IPS DF 4.7 (cell line): Measurements from ENCODE around the gene DCUN1D3.

Source experiments
- DNase-seq: peaks from one replicate; pipeline ENCODE4 v3.0.0-alpha.2; 2013; ENCODE audit warnings: low spot score; ENCODE audit errors: extremely low read depth

DCUN1D3 gene

DNA sequence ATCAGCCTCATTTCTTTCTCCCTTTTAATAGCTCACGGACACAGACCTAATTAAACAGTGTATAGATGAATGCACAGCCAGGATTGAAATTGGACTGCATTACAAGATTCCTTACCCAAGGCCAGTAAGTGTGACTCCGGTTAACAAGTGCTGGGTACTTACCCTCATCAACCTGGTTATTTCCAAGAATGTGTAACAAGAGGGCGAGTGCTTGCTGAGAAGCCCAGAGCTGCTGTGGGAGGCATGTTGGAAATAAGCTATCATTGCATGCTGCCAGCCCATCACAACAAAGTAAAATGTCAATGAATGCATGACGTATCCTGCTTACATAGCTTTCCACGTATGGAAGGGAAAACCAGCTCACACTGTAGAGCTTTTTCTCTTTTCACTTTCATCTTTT, 19.9 kb upstream of the DCUN1D3 start:
- no peak for DNase-seq

GRCh38 chr16:20918486-20919239, 18.5 kb upstream of the DCUN1D3 start:
- no peak for DNase-seq

DNA sequence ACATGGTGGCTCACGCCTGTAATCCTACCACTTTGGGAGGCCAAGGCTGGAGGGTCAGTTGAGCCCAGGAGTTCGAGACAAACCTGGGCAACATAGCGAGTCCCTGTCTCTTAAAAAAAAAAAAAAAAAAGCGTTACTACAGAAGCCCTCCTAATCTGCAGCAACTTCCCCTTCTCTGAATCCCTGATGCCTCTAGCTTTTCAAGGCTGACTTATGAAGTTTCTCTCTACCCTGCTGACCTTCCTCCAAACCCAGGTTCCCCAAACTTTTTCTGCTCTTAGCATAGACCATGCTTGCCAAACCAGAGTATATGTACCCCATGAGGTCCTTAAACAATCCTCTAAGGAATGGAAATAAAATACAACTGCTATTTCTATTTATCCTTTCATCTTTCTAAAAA, 16.8 kb upstream of the DCUN1D3 start:
- no peak for DNase-seq

DNA sequence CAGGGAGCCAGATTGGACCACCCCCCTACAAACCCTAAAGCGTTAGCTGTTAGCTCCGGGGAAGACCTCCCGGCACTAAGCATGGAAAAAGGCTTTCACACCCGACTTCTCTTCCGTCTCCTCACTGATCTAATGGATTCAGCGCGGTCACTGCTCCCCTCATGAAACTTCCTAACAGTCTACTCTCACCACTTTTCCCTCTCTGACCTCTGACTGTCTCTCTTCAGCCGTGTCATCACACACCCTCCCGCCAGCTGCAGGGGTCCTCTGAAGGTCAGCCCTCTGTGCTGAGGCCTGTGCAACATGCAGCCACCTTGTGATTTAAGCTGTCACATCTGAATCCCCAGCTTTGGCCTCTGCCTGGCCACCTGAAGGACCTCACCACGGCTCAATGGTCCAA, 16.1 kb upstream of the DCUN1D3 start:
- DNase-seq: no peak

DNA sequence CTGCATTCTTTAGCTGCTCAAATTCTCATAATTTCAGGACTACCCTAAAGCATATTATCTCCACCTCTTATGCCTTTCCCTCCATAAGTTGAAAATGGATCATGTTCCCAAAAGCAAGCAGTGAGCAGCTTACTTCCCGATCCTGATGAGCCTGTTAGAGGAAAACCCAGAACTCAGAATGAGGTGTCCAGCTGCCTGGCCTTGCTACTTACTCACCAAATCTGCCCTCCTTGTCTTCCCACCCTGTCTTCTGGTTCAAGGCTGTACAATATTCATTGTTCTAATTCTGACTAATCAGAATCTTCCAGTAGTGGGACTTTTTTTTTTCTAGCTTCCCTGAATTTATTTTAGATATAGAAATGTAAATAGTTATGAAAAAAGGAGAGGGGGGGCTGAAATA, 11.2 kb upstream of the DCUN1D3 start:
- DNase-seq: no peak

GRCh38 chr16:20910781-20911321, 10.7 kb upstream of the DCUN1D3 start:
- DNase-seq: no peak

GRCh38 chr16:20906341-20907255, 6.4 kb upstream of the DCUN1D3 start:
- no peak for DNase-seq

GRCh38 chr16:20905576-20905975, 5.4 kb upstream of the DCUN1D3 start:
- no peak for DNase-seq

- DNase-seq: no peak
Observed at GRCh38 chr16:20904507-20905081, 4.4 kb upstream of the DCUN1D3 start.

DNA sequence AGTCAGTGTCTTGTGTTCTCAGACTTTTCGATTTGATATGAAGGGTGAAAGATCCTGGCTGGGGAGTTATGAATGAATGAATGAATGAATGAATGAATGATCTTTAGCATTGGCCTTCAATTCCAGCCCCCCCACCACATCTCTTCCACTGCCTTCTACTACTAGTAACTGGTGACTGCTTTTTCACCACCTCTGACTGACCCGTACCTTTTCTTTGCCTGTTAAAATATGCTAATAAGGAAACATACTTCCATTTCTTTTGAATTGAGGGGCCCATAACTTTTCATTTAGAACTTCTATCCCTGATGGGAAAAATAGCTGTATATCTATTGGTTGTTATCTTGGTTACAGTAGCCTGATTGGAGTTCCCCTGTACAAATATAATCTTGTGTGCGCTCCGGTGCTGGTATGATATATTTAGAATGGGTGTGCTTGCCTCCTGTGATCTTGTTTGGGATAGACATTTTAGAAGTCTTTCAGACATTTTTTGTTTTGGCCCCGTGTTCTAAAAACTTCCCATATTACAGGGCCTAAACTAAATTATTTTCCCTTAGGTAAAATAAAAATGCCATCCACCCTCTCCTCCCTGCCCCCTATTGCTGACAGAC, 3.8 kb upstream of the DCUN1D3 start:
- DNase-seq: no peak

GRCh38 chr16:20903116-20903898, 3.1 kb upstream of the DCUN1D3 start:
- no peak for DNase-seq

DNA sequence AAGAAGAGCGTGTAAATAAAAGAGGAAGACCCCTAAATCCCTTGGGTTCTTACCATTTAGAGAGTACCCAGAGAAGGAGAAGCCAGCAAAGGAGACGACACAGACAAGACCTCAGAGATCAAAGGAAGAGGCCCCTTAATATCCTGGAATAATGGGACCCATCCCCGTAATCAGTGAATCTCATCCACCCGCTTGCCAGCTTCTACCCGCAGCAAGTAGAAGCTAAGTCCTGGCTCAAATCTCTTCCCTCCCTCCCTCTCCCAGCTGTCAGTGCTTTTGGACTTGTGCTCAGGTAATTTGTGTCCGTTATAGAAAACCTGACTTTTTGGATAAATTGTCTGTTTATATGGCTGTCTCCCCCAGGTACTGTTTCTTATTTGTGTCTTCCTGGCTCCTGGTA, 2.3 kb upstream of the DCUN1D3 start:
- no peak for DNase-seq

DNA sequence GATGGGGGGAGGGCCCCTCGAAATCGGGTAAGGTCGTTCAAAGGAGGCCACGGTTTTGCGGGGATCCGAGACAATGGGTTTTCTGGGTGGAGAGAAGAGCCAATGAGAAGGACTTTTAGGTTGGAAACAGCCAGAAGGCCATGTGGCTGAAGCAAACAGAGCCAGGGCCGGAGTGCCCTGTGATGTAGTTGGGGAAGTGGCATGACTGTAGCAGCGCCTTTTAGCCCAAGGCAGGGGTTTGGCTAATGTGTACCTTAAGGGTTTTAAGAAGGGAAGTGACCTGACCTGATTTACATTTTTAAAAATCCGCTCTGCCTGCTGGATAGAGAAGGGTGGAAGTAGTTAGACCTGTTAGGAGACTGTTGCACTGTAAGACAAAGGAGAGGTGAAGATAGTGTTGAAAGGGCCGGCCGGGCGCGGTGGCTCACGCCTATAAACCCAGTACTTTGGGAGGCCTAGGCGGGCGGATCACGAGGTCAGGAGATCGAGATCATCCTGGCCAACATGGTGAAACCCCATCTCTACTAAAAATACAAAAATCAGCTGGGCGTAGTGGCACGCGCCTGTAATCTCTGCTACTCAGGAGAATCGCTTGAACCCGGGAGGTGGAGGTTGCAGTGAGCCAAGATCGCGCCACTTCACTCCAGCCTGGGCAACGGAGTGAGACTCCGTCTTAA, 1.4 kb upstream of the DCUN1D3 start:
- no peak for DNase-seq

- no peak for DNase-seq
Observed at GRCh38 chr16:20901068-20901435, 894 bp upstream of the DCUN1D3 start.

- DNase-seq: no peak
Observed at GRCh38 chr16:20899477-20900298, 470 bp downstream of the DCUN1D3 start.

GRCh38 chr16:20899071-20899470, 1.1 kb downstream of the DCUN1D3 start:
- no peak for DNase-seq

DNA sequence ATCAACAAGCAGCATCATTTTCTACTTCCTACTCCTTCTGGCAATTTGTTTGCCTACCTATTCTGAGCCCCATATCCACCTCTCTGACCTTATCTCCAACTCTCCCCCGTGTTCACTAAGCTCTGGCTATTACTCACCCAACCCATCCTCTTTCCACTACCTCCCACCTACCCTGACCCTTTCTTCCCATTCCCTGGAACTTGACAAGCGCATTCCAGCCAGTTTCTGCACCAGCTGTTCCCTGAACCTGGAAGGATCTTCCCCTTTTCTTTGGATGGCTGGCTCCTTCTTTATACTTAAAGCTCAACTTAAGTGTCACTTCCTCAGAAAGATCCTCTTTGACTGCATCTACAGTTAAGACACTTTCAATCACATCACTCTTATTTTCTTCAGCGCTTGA, 2.2 kb downstream of the DCUN1D3 start:
- no peak for DNase-seq

GRCh38 chr16:20897253-20897897, 2.8 kb downstream of the DCUN1D3 start:
- DNase-seq: no peak

DNA sequence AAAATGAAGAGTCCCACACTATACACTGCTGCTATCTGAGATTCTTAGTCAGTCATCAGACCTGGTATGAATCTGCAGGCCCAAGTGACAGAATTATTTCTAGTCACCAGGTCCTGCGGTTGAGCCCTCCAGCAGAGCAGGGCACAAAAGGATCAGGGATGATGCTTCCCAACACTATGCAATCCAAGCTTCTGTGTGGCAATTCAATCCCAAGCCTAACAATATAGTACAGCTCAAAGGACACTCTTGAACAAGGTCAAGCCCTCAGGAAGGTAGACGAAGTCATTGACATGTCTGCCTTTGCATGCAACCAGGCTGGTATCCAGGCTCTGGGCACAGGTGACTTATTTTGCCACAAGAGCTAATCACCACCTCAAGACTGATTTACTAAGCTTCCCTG, 5.8 kb downstream of the DCUN1D3 start:
- no peak for DNase-seq
